ENCODE results near the gene GNB5. TPM values are rescaled to one million over a fixed set of nuclear protein-coding genes. Genes with fewer than 3 reads are reported as not detected.

GNB5 gene
- total and polyA plus RNA-seq, 2 of the 13 experiments (the other 11 are each of a cell fraction or from before 2014, with no cell fraction given): 13.7 to 14.4 TPM

- in situ Hi-C loops (cut with HindIII; ENCODE audit: extremely low pct_ligation_motif_present, low pct_unique_long_range_greater_than_20kb) (no loop called here), intact Hi-C loops (cut with micrococcal nuclease; ENCODE audit: unreplicated experiment) (no loop called here)
- Histone ChIP-seq H3K27me3 (ENCODE audit: control insufficient read depth in 1 of 2, insufficient read depth in 2 of 2, low read length in 2 of 2) (no peaks in the 10 kb centered on the region), H3K27ac (ENCODE audit: extremely low read length, insufficient read depth, low read length) (no peak overlapping the region), H3K4me3 (replicated peaks in 1 of 3; ENCODE audit: insufficient read depth in 1 of 3, low read depth in 2 of 3, low read length in 3 of 3) (no peak overlapping the region), H3K36me3 (replicated peaks in 1 of 2; ENCODE audit: control insufficient read depth in 1 of 2, insufficient read depth in 2 of 2, low read length in 2 of 2) (peaks cover 0 to 9% of the 10 kb centered on the region in 2 experiments; a peak in 4 of 5 replicates), H2AFZ (ENCODE audit: low read length) (no peak overlapping the region), H4K20me1 (ENCODE audit: insufficient read depth, low read length) (no peaks in the 10 kb centered on the region), H3K9me3 (ENCODE audit: low read length) (no peaks in the 10 kb centered on the region), H3K4me2 (ENCODE audit: low read depth, low read length) (no peak overlapping the region), H3K79me2 (ENCODE audit: insufficient read depth, low read length) (no peaks in the 10 kb centered on the region), H3K4me1 (ENCODE audit: insufficient read depth, low read length) (peaks cover 61% of the 10 kb centered on the region), H3K9ac (ENCODE audit: insufficient read depth, low read depth, low read length) (no peak overlapping the region)
- BruUV-seq (replicated peaks): no TSS peak
- CTCF ChIA-PET (ENCODE audit: low intra/inter-chr PET ratio, low total read pairs): no interaction called here
- POLR2A ChIA-PET: interaction anchor here (1.5 to 2.2 kb wide), 2 partner anchors 9 to 96 kb away, joined by 5 to 8 read pairs; partner anchors contain the start of gene LEO1
- TF ChIP-seq PAF1 (CRISPR knock-in tag; IDR thresholded peaks at IDR 0.05) (peak; percentile 5; the same call in 1 of the 2 replicates), ETV6 (CRISPR knock-in tag; conservative IDR thresholded peaks at IDR 0.05) (no peak)
- FAIRE-seq: no peak
- no peak for ATAC-seq
- DNase-seq (ENCODE audit: low spot score): no peak
- 84% methylated on average over 2 of the region's 2 CpGs for WGBS (ENCODE audit: low lambda C conversion rate)
These were observed 123.1 kb downstream of the GNB5 start for GRCh38 chr15:52068004-52068615.

DNA sequence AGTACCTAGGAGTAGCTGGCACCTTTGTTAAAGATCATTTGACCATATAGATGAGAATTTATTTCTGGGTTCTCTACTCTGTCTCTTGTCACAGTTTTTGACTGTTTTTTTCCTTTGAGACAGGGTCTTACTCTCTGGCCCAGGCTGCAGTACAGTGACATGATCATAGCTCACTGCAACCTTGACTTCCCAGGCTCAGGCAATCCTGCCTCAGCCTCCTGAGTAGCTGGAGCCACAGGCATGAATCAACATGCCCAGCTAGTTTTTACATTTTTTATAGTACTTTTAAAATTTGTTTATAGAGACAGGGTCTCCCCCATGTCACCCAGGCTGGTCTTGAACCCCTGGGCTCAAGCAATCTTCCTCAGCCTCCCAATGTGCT lies 123.7 kb downstream of the GNB5 start:
- Histone ChIP-seq H3K9ac (ENCODE audit: insufficient read depth, low read depth, low read length) (no peak overlapping the region), H3K27me3 (ENCODE audit: control insufficient read depth in 1 of 2, insufficient read depth in 2 of 2, low read length in 2 of 2) (no peaks in the 10 kb centered on the region), H3K4me3 (replicated peaks in 1 of 3; ENCODE audit: insufficient read depth in 1 of 3, low read depth in 2 of 3, low read length in 3 of 3) (no peak overlapping the region), H4K20me1 (ENCODE audit: insufficient read depth, low read length) (no peaks in the 10 kb centered on the region), H3K4me2 (ENCODE audit: low read depth, low read length) (no peak overlapping the region), H3K36me3 (replicated peaks in 1 of 2; ENCODE audit: control insufficient read depth in 1 of 2, insufficient read depth in 2 of 2, low read length in 2 of 2) (peaks cover 0 to 14% of the 10 kb centered on the region in 2 experiments; a peak in 4 of 5 replicates), H2AFZ (ENCODE audit: low read length) (no peak overlapping the region), H3K9me3 (ENCODE audit: low read length) (no peaks in the 10 kb centered on the region), H3K4me1 (ENCODE audit: insufficient read depth, low read length) (peaks cover 61% of the 10 kb centered on the region), H3K27ac (ENCODE audit: extremely low read length, insufficient read depth, low read length) (no peak overlapping the region), H3K79me2 (ENCODE audit: insufficient read depth, low read length) (no peaks in the 10 kb centered on the region)
- ChIA-PET CTCF (ENCODE audit: low intra/inter-chr PET ratio, low total read pairs) (no interaction called here), POLR2A (interaction anchor here (1.5 to 2.2 kb wide), 2 partner anchors 10 to 96 kb away, joined by 5 to 8 read pairs; partner anchors contain the start of gene LEO1)
- no peak for DNase-seq (ENCODE audit: low spot score)
- ATAC-seq: peak; percentile 15; the same call in 2 of the 3 replicates
- FAIRE-seq: no peak
- BruUV-seq (replicated peaks): no TSS peak
- in situ Hi-C loops (cut with HindIII; ENCODE audit: extremely low pct_ligation_motif_present, low pct_unique_long_range_greater_than_20kb): no loop called here
- intact Hi-C loops (cut with micrococcal nuclease; ENCODE audit: unreplicated experiment): no loop called here
- TF ChIP-seq SIN3B (IDR thresholded peaks at IDR 0.05; ENCODE audit: low read length) (no peak), ZNF121 (CRISPR knock-in tag; IDR thresholded peaks at IDR 0.05) (peak; percentile 74), SSRP1 (CRISPR knock-in tag; IDR thresholded peaks at IDR 0.05) (0 out of 2 replicates have a peak, but pooled peaks have one; percentile 24), ZNF484 (CRISPR knock-in tag; IDR thresholded peaks at IDR 0.05; ENCODE audit: borderline replicate concordance, low read depth) (no peak)

All from HepG2 (cell line).